ENCODE measurements around the gene CHCHD3. TPM values are rescaled to one million over a fixed set of nuclear protein-coding genes. Genes with fewer than 3 reads are reported as not detected.

The CHCHD3 gene
- total RNA-seq, 1 donor from 2014 or later: 75.5 TPM

DNA sequence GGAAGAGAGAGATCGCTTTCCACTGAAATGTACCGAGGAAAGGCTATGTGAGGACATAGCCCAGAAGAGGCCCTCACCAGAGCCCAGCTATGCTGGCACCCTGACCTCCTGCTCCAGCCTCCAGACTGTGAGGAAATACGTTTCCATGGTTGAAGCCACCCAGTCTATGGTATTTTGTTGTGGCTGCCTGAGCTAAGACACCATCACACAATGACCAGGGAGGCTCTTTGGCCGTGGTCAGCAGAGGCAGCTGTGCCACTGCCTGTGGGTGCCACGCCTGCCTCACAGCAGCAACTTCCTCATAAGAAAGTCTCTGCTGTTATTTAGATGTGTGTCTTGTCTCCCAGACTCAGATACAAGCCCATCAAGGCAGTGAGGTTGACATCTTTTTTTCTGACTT, 322.9 kb downstream of the CHCHD3 start:
- no peak overlapping the region for H3K4me3 ChIP-seq (ENCODE audit: low read depth, low read length)
- no peak for DNase-seq (ENCODE audit: low read depth)
- TF ChIP-seq, protein P1, sequence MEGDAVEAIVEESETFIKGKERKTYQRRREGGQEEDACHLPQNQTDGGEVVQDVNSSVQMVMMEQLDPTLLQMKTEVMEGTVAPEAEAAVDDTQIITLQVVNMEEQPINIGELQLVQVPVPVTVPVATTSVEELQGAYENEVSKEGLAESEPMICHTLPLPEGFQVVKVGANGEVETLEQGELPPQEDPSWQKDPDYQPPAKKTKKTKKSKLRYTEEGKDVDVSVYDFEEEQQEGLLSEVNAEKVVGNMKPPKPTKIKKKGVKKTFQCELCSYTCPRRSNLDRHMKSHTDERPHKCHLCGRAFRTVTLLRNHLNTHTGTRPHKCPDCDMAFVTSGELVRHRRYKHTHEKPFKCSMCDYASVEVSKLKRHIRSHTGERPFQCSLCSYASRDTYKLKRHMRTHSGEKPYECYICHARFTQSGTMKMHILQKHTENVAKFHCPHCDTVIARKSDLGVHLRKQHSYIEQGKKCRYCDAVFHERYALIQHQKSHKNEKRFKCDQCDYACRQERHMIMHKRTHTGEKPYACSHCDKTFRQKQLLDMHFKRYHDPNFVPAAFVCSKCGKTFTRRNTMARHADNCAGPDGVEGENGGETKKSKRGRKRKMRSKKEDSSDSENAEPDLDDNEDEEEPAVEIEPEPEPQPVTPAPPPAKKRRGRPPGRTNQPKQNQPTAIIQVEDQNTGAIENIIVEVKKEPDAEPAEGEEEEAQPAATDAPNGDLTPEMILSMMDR (conservative IDR thresholded peaks at IDR 0.05; ENCODE audit: low read depth, low read length): no peak

DNA sequence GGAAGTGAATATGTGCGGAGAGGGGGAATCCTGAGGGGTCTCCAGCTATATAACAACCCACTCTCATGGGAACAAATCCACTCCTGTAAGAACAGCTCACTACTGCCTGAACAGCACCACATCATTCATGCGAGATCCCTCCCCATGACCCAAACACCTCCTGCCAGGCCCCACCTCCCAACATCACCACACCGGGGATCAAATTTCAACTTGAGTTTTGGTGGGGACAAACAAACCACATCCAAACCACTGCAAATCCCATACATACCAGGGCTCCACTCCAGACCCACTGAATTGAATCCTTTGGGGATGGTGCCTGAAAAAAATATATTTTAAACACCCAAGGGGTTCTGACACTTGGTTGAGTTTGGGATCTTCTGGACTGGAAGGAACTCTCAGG, 324.1 kb downstream of the CHCHD3 start:
- DNase-seq (ENCODE audit: low read depth): no peak
- TF ChIP-seq, protein P1 (conservative IDR thresholded peaks at IDR 0.05; ENCODE audit: low read depth, low read length): no peak
- H3K4me3 ChIP-seq (ENCODE audit: low read depth, low read length): no peak overlapping the region

DNA sequence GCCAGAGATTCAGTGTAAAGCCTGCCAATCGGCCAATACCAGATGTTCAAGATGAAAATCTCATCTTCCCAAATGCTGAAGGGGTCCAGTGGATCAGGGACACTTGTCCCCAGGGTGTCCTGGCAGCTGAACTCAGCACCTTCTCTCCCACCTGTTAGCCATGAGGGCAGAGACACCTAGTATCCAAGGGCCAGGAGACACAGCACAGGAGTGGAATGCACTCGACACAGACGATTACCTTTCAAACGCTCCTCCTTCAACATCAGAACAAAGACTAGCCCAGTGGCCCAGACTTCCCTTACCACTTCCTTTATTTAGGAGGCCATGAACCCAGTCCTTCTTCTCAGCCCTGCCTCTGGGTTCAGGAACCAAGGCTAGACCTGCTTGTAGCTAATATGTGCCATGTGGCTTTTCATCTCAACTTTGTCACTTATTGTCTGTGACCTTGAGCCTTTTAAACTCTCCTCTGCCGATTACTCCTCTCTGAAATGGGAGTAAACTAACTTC, 325.4 kb downstream of the CHCHD3 start:
- no peak for DNase-seq (ENCODE audit: low read depth)
- TF ChIP-seq, protein P1 (conservative IDR thresholded peaks at IDR 0.05; ENCODE audit: low read depth, low read length): no peak
- H3K4me3 ChIP-seq (ENCODE audit: low read depth, low read length): no peak overlapping the region

DNA sequence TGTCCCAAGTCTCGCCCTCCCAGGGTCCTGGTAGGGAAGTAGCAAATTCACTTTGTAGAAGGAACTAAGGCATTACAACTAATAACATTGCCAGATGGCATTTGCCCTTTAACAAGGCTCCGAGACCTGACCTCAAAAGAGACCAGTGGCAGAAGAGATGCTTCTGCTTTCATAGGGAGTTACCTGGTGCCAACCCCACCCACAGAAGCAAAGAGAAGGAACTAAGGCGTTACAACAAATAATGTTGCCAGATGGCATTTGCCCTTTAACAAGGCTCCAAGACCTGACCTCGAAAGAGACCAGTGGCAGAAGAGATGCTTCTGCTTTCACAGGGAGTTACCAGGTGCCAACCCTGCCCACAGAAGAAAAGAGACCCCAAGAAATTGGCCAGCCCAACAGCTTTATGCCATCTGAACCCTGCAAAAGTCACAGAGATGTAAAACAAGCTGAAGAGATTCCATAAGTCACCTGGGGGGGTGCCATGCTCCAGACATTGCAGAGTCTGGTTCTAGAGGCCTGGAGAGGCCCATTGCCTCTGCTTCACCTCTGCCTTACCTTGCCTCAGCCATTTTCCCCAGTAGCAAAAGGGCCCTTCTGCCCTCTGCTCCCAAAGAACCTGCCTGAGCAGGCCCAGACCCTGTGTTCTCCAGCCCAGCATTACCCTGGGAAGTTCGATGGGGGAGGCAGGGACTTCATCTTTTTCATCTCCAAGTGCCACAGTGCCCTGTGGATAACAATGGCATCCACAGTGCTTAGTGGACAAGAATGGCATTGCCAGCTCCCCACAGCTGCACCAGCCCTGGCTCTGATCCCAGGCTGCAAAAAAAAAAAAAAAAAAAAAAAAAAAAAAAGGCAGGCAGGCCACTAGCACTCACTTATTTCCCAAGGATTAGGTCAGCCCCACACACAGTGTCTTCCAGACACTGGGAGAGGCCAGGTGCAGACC, 326.1 kb downstream of the CHCHD3 start:
- no peak overlapping the region for H3K4me3 ChIP-seq (ENCODE audit: low read depth, low read length)
- DNase-seq (ENCODE audit: low read depth): no peak
- TF ChIP-seq, protein P1 (conservative IDR thresholded peaks at IDR 0.05; ENCODE audit: low read depth, low read length): peak; percentile 26

DNA sequence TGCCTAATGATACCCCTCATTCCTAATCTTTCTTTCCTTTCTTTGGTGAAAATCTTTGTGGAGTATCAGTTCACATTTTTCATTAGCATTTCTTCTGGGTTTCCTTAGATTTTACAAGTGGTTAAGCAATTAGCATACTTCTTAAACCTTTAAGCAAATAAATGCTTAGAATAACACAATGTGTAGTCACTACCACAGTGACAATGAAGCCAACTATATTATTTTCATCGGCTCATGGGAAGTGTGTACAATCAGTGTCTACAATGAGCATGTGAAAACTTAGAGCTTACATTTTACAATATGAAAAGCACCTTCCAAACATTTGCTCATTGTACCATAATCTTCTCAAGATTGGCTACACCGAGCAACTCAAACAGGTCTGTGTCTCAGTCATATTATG, 329.5 kb downstream of the CHCHD3 start:
- TF ChIP-seq, protein P1 (conservative IDR thresholded peaks at IDR 0.05; ENCODE audit: low read depth, low read length): no peak
- no peak overlapping the region for H3K4me3 ChIP-seq (ENCODE audit: low read depth, low read length)
- DNase-seq (ENCODE audit: low read depth): no peak

DNA sequence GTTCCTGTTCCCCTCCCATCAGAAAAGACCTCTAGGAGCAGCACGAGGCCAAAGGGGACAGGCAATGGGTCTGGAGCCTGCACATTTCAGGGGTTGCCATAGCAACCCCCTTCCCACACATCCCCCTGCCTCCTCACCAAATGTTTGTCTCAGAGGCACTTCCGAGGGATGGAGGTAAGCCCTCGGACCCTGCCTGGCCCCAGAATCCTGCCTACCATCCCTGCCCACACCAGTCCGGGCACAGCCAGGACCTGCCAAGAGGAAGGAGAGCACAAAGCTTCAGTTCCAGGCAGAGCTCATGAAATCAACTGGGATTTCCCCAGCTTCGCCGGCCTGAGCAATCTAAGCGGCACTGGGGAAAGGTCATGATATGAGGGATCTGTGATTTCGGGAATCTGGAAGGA, 330.6 kb downstream of the CHCHD3 start:
- TF ChIP-seq, protein P1 (conservative IDR thresholded peaks at IDR 0.05; ENCODE audit: low read depth, low read length): no peak

More for the DNA sequence above, 330.6 kb downstream of the CHCHD3 start:
- H3K4me3 ChIP-seq (ENCODE audit: low read depth, low read length): no peak overlapping the region
- no peak for DNase-seq (ENCODE audit: low read depth)
